ENCODE data around the gene FAM187B.

Gene FAM187B

DNA sequence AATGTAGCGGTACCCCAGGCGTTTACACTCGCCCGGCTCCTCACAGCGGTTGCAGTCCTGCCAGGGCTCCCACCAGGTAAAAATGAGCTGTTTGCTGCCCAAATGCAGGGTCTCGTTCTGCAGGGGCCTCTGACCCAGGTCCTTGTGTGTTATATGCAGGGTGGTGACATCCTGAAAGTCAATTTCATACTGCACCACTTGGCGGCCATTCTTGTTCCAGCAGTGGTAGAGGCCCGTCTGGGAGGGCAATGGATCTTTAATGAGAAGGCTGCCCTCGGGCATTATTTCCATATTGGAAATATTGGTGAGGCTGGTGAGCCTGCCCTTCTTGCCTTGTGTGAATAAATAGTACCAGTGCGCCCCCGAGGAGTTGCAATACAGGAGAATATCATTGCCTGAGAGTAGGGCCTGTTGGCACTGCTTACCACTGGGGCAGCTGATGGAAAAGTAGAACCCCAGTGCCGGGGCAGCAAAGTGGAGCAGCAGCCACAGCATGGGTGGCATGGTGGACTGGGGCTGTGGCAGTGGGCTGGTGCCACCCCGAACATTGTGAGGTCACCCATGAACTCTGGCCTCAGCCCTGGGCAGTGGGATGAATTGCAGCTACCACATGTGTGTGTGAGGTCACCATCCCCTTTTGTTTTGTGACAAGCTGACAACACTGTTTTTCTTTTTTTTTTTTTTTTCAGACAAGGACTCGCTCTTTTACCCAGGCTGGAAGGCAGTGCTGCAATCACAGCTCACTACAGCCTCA is at the start of gene FAM187B:
Gene FAM187B (minus strand): TSS at position 563 of the 754 bp plus-strand sequence. CDS start 59 bp downstream, at position 504.
- no peak for DNase-seq

DNA sequence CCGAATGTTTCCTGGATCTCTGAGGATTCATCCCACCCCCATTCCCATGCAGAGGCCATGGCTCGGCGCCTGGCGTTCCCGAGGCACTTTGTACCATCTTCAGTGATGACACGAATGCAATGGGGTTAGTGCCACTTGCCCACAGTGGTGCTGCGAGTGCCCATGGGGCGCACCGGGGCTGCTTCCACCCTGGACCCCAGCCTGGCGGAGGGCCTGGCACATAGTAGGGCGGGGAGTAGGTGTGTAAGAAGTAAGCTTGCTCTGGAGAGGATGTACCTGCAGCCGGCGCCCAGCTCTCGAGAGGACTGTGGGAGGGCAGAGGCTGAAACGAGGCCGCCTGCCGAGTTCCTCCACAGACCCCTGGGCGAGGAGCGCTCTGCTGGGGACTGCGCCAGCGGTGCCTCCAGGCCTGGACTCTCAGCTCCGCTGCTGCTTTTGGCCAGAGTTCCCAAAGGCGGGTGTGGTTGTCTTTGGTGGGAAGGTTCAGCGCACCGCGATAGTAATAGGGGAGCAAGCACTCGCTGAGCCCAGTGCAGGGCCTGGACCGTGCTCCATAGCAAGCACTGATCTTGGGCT is 48.3 kb upstream of the FAM187B start:
- DNase-seq, result no peak

DNA sequence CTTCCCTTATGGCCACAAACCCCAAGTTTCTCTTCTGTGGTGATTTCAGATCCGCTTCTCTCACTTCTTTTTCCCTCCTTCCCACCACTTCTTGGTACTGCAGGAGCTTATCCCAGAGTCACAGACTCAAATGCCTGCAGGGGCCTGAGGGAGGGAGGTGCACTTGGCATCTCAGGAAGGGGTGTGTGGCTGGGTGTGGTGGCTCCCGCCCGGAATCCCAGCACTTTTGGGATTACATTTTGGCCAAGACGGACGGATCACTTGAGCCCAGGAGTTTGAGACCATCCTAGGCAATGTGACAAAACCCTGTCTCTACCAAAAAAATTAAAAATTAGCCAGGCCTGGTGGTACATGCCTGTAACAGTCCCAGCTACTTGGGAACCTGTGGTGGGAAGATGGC is 45.8 kb upstream of the FAM187B start:
- DNase-seq, result no peak

DNA sequence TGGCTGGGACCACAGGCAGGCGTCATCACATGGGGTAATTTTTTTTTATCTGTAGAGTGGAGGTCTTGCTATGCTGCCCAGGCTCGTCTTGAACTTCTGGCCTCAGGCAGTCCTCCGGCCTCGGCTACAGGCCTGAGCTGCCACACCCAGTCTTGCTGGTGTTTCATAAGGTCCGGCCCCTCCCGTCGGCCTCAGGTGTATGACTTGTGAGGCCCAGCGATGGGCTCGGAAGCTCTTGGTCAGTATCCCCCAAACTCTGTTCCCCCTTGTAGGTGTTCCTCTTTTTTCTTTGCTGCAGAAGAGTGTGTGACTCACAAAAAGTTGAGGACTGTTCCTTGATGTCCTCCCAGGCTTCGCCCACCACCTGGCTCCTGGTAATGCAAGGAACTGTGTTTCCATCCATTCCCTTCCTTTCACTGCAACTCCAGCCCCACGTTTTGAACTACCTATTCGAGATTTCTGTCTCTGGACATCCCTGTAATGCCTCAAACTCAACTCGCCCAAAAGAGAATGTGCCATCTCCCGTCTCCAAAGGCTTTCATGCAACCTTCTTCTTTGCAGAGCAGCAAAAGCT is 45.2 kb upstream of the FAM187B start:
- DNase-seq, result no peak

DNA sequence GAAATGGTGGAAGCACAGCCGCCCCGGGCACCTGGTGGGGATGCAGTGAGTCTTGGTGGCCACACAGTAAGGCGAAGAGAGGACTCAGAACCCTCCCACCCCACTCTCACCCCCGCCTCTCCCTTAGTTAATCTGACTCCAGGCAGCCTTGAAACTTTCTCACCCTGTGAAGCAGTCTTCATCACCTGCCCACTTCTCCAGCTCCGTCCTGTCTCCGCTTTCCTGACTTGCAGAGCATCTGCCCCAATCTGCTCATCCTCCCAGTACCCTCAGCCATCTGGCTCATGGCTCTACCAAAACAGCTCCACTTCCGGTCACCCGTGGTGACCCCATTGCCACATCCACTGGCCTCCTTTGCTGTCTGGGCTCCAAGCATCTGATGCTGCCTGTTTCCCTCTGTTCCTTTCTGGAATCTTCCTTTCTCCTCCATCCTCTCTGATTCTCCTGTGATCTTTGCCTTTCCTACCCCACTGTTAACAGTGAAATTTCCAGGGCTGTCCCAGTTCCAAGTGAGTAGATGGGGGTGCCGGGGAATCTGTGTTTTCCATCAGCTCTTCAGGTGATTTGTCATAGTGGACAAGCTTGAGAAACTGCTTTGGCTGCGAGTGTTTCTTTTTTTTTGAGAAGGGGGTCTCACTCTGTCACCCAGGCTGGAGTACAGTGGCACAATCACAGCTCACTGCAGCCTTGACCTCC is 44.6 kb upstream of the FAM187B start:
- no peak for DNase-seq

DNA sequence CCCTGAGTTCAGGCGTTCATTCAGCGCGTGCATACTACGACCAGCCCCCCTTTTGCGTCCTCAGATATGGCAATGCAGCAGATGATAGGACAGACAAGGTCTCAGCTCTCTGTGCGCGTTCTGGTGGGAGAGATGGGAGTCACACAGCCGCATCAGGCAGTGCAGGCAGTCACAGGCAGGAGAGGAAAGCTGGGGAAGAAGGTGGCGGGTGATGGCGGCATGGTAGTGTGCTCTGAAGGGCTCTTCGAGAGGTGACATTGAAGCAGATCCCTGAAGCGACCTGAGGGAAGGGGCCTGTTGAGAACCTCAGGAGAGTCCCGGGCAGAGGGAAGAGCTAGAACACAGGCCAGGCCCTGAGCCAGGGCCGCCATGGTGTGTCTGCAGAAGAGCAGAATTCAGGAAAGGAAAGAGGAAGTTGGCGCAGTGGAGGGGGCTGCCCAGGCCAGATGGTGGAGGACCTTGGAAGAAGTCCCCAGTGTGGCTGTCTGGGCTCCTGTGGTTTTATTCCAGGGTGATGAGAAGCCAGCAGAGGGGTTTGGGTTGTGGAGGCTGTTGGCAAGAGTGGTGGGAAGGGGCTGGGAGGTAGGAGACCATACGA is 43.7 kb upstream of the FAM187B start:
- DNase-seq, result no peak

DNA sequence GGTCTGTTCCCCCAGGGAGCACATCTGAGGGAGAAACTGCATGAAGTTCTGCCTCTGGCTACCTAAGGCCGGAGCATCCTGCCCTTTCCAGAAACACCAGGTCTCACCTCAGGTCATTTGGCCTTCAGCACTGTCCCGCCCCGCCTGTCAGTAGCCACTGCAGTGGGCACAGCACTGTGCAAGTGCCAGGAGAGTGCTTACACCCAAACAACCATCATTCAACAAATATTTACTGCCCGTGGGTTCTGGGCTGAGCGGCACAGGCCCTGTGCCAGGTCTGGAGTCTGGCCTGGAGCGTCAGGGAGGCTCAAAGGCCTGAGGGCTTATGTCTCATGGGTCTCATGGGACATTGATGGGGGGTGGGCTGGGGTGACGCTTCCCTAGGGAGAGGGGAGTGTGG is 43.0 kb upstream of the FAM187B start:
- no peak for DNase-seq

DNA sequence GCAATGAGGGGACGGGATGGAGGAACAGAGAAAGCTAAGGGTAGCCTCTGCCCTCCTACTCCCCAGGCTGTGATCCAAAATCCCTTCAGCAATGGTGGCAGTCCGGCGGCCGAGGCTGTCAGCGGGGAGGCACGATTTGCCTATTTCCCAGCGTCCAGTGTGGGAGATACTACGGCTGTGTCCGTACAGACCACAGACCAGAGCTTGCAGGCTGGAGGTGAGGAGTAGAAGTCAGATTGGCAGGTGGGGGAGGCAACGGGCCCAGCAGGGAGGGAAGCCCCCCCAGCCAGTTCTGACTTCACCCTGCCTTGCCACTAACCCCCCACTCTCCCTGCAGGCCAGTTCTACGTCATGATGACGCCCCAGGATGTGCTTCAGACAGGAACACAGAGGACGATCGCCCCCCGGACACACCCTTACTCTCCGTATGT is 41.9 kb upstream of the FAM187B start:
- DNase-seq, result no peak

DNA sequence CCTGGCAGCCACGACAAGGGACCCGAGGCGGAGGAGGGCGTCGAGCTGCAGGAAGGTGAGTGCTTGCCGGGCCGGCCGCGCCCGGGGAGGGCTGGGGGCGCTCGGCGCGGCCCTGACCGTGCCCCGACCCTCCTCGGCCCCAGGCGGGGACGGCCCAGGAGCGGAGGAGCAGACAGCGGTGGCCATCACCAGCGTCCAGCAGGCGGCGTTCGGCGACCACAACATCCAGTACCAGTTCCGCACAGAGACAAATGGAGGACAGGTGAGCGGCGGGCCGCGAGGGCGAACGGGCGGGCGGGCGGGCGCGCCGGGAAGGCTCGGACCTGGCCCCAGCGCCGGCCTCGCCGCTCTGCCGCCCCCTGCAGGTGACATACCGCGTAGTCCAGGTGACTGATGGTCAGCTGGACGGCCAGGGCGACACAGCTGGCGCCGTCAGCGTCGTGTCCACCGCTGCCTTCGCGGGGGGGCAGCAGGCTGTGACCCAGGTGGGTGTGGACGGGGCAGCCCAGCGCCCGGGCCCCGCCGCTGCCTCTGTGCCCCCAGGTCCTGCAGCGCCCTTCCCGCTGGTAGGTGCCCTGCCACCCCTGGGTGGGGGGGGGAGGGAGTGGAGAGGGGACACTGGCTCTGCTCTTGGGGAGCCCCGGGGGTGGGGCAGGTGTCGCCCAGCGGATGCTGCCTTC is 41.0 kb upstream of the FAM187B start:
- peak; percentile 54 for DNase-seq

DNA sequence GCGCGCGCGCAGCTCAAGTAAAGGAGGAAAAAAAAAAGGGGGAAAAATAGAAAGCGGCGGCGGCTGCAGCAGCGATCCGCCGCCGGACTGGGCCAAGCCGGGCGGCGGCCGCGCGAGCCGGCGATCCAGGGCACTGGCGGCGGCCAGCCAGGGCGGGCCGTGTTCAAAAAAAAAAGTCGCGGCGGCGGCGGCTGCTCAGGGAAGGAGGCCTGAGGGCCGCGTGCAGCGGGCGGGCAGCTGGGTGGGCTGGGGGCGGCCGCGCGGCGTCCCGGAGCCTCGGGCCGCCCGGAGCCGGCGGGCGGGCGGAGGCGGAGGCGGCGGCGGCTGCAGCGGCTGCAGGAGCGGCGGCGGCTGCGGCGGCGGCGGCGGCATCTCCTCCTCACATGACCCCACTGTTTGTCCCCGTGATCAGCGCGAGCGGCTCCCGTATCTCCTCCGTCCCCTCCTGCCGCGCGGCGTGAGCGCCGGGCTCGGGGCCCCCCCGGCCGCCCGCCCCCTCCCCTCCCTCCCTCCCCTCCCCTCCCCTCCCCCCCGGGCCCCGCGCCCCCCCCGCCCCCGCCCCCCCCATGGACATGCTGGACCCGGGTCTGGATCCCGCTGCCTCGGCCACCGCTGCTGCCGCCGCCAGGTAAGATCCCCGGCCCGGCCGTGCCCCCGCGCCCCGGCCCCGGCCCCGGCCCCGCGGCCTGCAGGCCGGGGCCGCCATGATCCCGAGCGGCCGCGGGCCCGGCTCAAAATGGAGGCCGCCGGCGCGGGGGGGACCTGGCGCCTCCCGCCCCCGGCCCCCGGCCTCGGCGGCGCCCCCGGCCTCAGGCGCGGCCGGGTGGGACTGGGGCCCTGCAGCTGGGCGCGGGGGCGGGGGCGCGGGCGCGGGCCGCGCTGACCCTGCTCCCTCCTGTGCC is 40.2 kb upstream of the FAM187B start, which contains the start of gene USF2:
Gene USF2 (plus strand): TSS at position 427 of the 902 bp plus-strand sequence. CDS start 140 bp downstream, at position 567.
- DNase-seq, result no peak

DNA sequence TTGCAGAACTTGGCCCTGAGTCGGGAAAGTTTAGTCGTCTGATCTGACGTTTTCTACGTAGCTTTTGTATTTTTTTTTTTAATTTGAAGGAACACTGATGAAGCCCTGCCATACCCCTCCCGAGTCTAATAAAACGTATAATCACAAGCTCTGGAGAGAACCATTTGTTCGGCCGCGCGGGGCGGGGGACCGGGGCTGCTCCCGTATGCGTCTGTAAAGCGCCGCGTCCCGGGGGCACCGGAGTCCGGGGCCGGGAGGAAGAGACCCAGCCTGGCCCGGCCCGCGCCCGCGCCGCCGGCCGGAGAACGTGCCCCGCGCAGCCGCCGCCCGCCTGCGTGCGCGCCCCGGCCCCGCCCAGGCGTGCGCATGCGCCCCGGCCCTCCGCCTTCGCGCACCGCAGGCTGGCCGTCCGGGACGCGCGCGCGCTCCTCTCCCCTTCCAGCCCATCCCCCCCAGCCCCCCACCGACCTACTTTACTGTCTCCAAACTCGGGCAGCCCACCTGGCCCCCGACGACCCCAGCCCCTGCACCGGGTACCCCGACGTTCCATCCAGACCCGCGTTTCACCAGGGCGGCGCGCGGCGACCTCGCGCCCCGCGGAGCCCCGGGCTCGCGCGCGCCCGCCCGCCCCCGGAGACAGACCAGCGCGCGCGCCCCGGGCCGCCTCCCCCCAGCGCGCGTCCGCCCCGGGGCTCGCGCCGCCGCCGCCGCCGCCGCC is 39.4 kb upstream of the FAM187B start:
- peak; percentile 60 for DNase-seq

DNA sequence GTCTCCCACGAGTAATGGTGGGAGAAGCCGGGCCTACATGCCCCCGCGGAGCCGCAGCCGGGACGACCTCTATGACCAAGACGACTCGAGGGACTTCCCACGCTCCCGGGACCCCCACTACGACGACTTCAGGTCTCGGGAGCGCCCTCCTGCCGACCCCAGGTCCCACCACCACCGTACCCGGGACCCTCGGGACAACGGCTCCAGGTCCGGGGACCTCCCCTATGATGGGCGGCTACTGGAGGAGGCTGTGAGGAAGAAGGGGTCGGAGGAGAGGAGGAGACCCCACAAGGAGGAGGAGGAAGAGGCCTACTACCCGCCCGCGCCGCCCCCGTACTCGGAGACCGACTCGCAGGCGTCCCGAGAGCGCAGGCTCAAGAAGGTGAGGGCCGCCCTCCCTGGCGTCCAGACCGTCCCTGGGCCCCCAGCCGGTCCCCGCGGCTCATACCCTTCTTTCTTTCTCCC is 38.8 kb upstream of the FAM187B start:
- DNase-seq, result no peak

DNA sequence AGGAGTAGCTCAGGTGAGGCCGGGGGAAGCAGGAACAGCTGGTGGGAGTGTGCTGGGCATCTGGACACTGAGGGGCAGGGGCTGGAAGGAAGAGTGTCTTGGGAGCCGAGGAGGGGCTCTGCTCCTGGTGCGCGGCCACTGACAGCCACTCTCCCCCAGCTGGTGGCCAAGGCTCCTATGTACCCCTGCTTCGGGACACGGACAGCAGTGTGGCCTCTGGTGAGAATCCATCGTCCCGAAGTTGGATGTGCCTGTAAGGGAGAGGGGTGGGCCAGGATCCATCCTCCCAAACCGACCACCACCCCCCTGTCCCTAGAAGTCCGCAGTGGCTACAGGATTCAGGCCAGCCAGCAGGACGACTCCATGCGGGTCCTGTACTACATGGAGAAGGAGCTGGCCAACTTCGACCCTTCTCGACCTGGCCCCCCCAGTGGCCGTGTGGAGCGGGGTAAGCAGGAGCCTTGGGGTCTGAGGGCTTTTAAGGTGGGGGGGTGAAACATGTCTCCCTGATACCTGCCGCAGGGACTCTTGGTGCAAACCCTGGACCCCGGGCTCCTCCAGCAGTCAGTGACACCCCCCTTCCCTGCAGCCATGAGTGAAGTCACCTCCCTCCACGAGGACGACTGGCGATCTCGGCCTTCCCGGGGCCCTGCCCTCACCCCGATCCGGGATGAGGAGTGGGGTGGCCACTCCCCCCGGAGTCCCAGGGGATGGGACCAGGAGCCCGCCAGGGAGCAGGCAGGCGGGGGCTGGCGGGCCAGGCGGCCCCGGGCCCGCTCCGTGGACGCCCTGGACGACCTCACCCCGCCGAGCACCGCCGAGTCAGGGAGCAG is 38.2 kb upstream of the FAM187B start:
- no peak for DNase-seq

DNA sequence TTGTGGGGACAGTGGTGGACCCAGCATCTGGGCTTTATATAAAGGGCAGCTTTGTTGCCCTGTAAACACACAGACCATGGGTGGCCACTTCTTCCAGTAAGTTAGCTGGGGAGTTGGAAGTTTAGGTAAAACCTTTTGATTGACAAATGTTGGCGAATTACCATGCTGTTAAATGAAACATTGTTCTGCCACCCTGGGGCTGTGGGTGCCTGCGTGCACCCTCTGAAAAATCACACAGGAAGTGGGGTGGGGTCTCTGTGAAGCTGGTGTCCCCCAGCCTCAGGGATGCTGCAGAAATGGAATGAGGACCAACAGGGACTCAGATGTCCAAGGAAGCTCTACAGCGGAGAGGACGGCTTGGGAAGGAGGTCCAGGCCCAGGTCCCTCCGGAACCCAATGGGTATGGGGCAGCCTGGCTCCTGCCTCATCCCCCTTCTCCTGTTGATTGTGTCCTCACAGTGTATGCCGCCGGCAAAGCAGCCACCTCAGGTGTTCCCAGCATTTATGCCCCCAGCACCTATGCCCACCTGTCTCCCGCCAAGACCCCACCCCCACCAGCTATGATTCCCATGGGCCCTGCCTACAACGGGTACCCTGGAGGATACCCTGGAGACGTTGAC is 37.5 kb upstream of the FAM187B start:
- no peak for DNase-seq

DNA sequence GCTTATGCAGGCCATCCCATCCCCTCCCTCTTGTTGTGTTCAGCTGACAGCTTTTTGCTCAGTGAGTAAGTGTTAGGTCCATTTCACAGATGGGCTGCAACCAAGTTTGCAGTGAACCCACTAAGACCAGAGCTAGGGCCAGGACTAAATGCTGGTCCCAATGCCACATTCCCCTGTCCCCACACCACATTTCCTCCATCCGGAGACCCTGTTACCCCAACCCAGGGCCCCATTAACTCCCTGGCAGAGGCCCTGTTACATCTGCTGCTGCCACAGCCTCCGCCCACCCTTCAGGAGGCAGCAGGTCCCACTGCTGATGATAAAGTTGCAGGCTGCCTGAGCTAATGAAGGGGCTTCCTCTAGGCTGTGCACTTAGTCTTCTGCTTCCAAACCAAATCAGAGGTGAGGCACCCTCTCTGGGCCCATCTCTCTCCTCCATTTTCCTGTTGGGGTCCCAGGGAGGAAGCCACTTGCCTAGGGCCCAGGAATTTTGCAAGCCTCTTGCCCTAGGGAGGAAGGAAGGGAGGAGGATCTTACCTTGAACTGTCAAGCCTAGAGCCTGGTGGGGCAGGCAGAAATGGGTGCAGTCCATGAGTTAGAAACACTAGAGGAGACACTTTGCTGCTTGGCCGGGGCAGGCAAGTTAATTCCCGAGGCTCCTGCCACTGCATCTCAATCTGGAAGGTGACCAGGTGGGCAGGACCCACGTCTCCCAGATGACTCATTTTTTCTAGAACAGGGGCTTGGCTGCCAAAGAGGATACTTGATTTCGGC is 36.8 kb upstream of the FAM187B start:
- no peak for DNase-seq

DNA sequence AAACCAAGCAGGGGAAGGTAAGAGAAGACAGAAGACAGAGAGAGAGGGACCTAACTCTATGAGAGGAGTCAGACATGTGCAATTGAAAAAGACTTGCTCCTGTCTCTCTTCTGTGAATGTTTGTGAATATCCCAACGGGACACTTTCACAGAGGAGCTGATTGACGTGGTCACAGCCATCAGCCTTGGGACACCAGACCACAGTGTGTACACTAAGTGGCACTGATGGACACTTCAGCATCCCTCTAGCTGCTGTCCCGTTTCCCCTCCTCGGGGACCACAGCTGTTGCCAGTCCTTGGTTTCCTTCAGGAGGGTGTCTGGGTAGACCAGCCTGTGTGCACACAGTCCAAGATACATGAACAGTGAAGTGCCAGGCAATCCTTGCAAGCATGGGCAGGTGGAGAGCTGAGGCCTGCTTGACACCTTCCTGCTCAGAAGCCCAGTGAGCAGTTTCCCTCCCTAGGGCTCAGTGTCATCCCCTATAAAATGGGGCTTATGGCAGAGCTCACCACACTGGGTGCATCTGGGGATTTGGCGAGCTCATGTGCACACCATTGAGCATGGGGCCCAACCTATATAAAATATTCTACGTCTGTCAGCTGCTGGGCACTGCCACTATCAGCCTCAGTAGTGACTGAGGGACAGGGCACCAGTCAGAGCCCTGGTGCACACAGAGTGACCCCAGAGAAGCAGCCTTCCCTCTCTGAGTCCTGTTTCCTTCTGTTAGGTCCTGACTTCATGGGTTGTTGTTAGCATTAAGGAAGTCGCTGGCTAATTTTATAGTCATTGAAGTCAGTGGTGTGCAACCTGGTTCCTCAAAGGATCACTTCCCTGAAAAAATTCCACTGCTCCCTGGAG is 36.0 kb upstream of the FAM187B start:
- no peak for DNase-seq

DNA sequence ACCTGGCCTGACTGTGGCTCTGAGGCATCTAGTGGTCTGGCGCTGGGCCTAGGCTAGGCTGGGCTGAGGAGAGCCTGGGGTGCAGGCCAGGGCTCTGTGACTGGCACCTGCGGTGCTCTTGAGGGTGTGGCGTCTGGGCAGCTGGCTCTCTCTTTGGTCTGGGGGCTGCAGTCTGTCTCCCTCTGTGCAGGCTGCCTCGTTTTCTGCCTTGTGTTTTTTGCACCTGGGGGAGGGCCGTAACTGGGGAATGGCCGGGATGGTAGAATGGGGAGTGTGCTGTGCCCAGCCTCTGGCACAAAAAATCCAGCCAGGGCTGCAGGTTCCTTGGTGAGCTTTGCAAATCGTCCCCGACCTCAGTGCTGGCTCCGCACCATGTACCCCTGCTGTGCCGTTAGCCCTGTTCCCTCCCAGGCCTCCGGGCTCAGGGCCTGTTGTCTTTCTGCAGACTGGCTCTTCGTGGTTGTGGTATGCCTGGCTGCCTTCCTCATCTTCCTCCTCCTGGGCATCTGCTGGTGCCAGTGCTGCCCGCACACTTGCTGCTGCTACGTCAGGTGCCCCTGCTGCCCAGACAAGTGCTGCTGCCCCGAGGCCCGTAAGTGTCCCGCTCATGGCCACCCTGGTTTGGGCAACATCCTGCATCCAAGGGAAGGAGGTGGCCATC is 33.7 kb upstream of the FAM187B start:
- no peak for DNase-seq

Data from activated T-cell treated with anti-CD3 and anti-CD28 coated beads for 4 hours (primary cell).